WI38 (cell line): ENCODE measurements around the gene GFI1B.
"Not testable (repeated sequence)": the region's sequence is repeated elsewhere in the genome, so short reads cannot be mapped to it uniquely, and the experiment has no call there.

ENCODE experiments used
- H3K4me3 ChIP-seq: 2 replicates; pipeline ENCODE4 v1.5.1; 2011; ENCODE audit warnings: low read depth, mild to moderate bottlenecking, control low read depth, low read length
- CTCF ChIP-seq: IDR thresholded peaks from 2 replicates; pipeline ENCODE4 v1.5.1; 2012; ENCODE audit warnings: low read depth, mild to moderate bottlenecking, control low read depth, low read length

GFI1B gene

GRCh38 chr9:132949709-132950108, 28.8 kb upstream of the GFI1B start:
- no peak for TF ChIP-seq CTCF
- no peak overlapping the region for H3K4me3 ChIP-seq

GRCh38 chr9:132955123-132955522, 23.4 kb upstream of the GFI1B start:
- no peak for TF ChIP-seq CTCF

GRCh38 chr9:132955768-132956167, 22.7 kb upstream of the GFI1B start:
- H3K4me3 ChIP-seq, result no peak overlapping the region
- TF ChIP-seq CTCF, result no peak

More at GRCh38 chr9:132955123-132955522, 23.4 kb upstream of the GFI1B start:
- no peak overlapping the region for H3K4me3 ChIP-seq

GRCh38 chr9:132957805-132958204, 20.7 kb upstream of the GFI1B start:
- no peak overlapping the region for H3K4me3 ChIP-seq
- TF ChIP-seq CTCF, result no peak

- no peak overlapping the region for H3K4me3 ChIP-seq
- TF ChIP-seq CTCF, result no peak
Measured at GRCh38 chr9:132961002-132961401, 17.5 kb upstream of the GFI1B start.

GRCh38 chr9:132965478-132965877, 13.0 kb upstream of the GFI1B start:
- no peak for TF ChIP-seq CTCF
- H3K4me3 ChIP-seq, result no peak overlapping the region

- not testable (repeated sequence) for H3K4me3 ChIP-seq
Measured at GRCh38 chr9:132967908-132968307, 10.6 kb upstream of the GFI1B start.

GRCh38 chr9:132969783-132970182, 8.7 kb upstream of the GFI1B start:
- TF ChIP-seq CTCF, result no peak
- H3K4me3 ChIP-seq, result no peak overlapping the region
